Activated CD4-positive, alpha-beta memory T cell treated with anti-CD3 and anti-CD28 coated beads for 36 hours (primary cell): Measurements from ENCODE around the gene FOXO4. TPM values are rescaled to one million over a fixed set of nuclear protein-coding genes. Genes with fewer than 3 reads are reported as not detected.

Source experiments
- CTCF ChIA-PET: fragments of 350-600 bp; sonication (Branson Sonifier 250); formaldehyde crosslinking; loops from one replicate; lab custom pipeline; 2021; ENCODE audit warnings: antibody characterized with exemption, inconsistent platforms; lab: Charles Lee
- POLR2A ChIA-PET: fragments of 350-600 bp; sonication (Branson Sonifier 250); formaldehyde crosslinking; loops from one replicate; lab custom pipeline; 2021; ENCODE audit warnings: antibody characterized with exemption; lab: Charles Lee
- DNase-seq: peaks from one replicate; pipeline ENCODE4 v3.0.0-alpha.2; 2020
- H3K27ac Mint-ChIP-seq: one replicate; pipeline ENCODE4 v1.8.0; 2021; ENCODE audit warnings: mixed read lengths
- H3K27me3 Mint-ChIP-seq: one replicate; pipeline ENCODE4 v1.8.0; 2021; ENCODE audit warnings: mixed read lengths
- H3K36me3 Mint-ChIP-seq: one replicate; pipeline ENCODE4 v1.8.0; 2021; ENCODE audit warnings: mixed read lengths
- H3K4me1 Mint-ChIP-seq: one replicate; pipeline ENCODE4 v1.8.0; 2021; ENCODE audit warnings: low read depth, mixed read lengths
- H3K4me3 Mint-ChIP-seq: one replicate; pipeline ENCODE4 v1.8.0; 2021; ENCODE audit warnings: mild to moderate bottlenecking, mixed read lengths
- H3K9me3 Mint-ChIP-seq: one replicate; pipeline ENCODE4 v1.8.0; 2021; ENCODE audit warnings: mixed read lengths
- intact Hi-C: fragments of 100-400 bp; cut with micrococcal nuclease; formaldehyde crosslinking; loops from one replicate; pipeline ENCODE4 v1.15.1; 2023
- total RNA-seq, 2 experiments: library from RNA; stranded (reverse); gene quantifications; one replicate each; pipeline ENCODE4 v1.2.3, GENCODE V29; 2021

Gene FOXO4
- total RNA-seq, 2 experiments from 2014 or later, result 8.7 to 10.7 TPM

DNA sequence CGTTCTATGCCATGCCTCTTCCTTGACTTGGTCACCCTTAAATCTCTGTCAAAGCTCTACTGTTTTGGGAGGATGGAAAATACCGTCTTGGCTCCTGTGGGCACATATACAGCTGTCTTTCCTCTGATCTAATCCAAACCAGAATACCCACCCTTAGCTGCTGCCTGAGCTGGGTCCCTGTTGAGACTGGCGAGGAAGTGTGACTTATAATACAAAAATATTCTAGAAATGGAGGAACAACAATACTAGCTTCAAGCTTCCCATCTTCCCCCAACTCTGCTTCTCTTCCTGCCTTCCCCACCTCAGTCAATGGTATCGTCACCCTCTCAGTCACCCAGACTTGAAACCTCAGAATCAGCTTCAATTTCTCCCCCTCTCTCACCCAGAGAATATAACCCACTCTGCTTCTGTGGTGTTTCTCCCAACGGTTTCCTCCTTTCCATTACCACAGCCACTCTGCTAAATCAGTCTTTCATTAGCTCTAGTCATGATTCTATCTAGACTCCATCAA lies 16.3 kb downstream of the FOXO4 start:
- peak; percentile 34 for DNase-seq
- intact Hi-C loops, result loop anchor here (1.0 to 5.0 kb wide), 9 partner anchors 9 to 420 kb away; partner anchors contain the start of genes FOXO4, NONO, OGT and SNX12
- H3K27ac Mint-ChIP-seq, result peak overlapping the region; percentile 98
- CTCF ChIA-PET, result interaction anchor here (1.1 to 1.8 kb wide), 4 partner anchors 9 to 17 kb away, joined by 3 to 12 read pairs (median 4); no protein-coding TSS in a partner anchor
- peaks cover 44% of the 10 kb centered on the region for H3K36me3 Mint-ChIP-seq
- no peaks in the 10 kb centered on the region for H3K9me3 Mint-ChIP-seq
- peaks cover 34% of the 10 kb centered on the region for H3K4me1 Mint-ChIP-seq
- H3K27me3 Mint-ChIP-seq, result no peaks in the 10 kb centered on the region
- peak overlapping the region; percentile 99 for H3K4me3 Mint-ChIP-seq
- POLR2A ChIA-PET, result interaction anchor here (1.1 to 2.7 kb wide), 9 partner anchors 10 to 423 kb away, joined by 3 to 28 read pairs (median 8); partner anchors contain the start of genes NONO and SNX12

DNA sequence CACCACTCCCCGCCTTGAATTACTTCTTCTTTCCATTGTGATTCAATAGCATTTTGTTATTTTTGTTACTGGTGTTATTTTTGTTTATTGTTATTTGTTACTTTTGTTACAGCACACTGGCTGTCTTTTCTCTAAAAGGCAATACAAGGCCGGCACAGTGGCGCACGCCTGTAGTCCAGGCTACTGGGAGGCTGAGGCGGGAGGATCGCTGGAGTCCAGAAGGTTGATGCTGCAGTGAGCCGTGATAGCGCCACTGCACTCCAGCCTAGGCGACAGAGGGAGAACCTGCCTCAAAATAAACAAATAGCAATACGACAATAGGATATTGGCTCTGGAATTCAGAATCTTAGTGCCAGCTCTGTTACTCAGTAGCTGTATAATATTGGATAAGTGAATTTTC lies 21.7 kb downstream of the FOXO4 start:
- H3K4me1 Mint-ChIP-seq, result peaks cover 42% of the 10 kb centered on the region
- peak overlapping the region; percentile 23 for H3K27ac Mint-ChIP-seq
- peaks cover 15% of the 10 kb centered on the region for H3K36me3 Mint-ChIP-seq
- no peaks in the 10 kb centered on the region for H3K27me3 Mint-ChIP-seq
- CTCF ChIA-PET, result interaction anchor here (1.7 to 1.9 kb wide), 2 partner anchors 18 to 20 kb away, joined by 6 to 11 read pairs; no protein-coding TSS in a partner anchor
- POLR2A ChIA-PET, result interaction anchor here (1.0 to 1.7 kb wide), 5 partner anchors 14 to 166 kb away, joined by 3 to 7 read pairs (median 5); partner anchors contain the start of genes FOXO4 and NONO
- no peak for DNase-seq
- intact Hi-C loops, result no loop called here
- H3K9me3 Mint-ChIP-seq, result no peaks in the 10 kb centered on the region
- no peak overlapping the region for H3K4me3 Mint-ChIP-seq

DNA sequence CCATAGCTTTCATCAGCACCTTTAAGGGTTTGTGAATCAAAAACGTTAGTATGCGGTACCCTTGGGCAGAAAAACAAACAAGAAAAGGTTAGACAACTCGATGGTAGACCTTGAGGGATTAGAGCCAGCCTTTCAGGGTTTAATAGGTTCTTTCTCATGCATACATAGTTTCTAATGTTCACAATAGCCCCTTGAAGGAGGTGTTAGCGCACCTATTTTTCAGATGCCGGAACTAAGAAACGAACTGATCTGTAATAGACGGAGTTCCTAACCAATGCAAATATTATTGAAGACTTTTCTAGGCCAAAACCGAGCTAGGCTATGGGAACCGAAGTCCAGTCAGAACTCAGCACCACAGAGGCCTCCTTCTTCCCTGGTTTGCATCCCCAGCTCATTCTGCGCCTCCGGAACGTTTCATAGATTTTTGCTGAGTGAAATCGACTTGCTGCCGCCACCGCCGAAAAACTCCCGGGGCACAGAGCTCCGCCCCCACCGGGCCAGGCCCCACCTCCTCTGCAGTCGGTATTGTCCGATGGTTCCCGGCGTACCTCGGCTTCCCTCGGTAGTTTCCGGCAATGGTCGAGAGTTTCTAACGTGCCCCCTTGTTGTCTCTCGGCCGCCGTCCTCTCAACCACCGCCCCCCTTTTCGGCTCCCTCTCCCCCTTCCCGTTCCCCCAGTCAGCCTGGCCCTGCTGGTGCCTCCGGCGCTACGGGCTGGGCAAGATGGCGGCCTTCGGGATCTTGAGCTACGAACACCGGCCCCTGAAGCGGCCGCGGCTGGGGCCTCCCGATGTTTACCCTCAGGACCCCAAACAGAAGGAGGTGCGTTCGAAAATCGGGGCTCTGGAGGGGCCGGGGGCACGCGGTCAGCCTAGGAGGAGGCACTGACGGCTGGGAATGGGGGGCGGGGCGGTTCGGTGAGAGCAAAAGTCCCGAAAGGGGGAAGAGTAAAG lies 22.7 kb downstream of the FOXO4 start, which contains the start of gene MED12:
Gene MED12 (plus strand): TSS at position 565 of the 953 bp plus-strand sequence. CDS start 159 bp downstream, at position 724.
- H3K27ac Mint-ChIP-seq, result peak within 1 kb of the TSS; percentile 89
- CTCF ChIA-PET, result interaction anchor here (0.8 to 1.9 kb wide), 8 partner anchors 11 to 165 kb away, joined by 3 to 11 read pairs (median 5); partner anchors contain the start of genes CXorf65 and NONO
- POLR2A ChIA-PET, result interaction anchor here (0.7 to 1.7 kb wide), 11 partner anchors 8 to 165 kb away, joined by 3 to 7 read pairs (median 5); partner anchors contain the start of genes FOXO4, NONO and SNX12

DNA sequence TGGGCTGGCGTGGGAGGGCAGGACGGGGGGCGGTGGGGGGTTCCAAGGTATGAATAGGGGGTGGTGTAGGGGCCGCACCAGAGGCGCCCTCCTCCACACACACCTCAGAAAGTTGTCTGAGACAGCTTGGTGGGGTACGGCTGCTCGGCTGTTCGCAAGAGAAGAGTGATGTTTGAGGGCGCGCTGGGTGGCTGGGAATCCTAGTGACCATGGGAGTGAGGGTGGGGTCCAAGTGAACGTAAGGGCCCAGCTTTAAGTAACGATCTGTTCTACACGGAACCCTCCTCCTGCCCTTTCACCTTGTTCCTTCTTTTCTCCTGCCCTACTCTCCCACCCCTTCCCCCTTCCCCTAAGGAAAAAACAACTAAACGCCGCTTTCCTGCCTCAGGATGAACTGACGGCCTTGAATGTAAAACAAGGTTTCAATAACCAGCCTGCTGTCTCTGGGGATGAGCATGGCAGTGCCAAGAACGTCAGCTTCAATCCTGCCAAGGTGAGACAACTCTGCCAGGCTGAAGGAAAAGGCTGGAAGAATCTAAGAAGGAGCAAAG lies 23.4 kb downstream of the FOXO4 start:
- no peak for DNase-seq
- Mint-ChIP-seq H3K4me3 (peak overlapping the region; percentile 75), H3K27ac (peak overlapping the region; percentile 69), H3K9me3 (no peaks in the 10 kb centered on the region), H3K27me3 (no peaks in the 10 kb centered on the region), H3K36me3 (peaks cover 23% of the 10 kb centered on the region), H3K4me1 (peaks cover 32% of the 10 kb centered on the region)
- ChIA-PET POLR2A (interaction anchor here (0.7 to 1.7 kb wide), 7 partner anchors 8 to 164 kb away, joined by 3 to 7 read pairs (median 5); partner anchors contain the start of genes NONO and SNX12), CTCF (interaction anchor here (1.2 to 1.9 kb wide), 7 partner anchors 10 to 164 kb away, joined by 3 to 11 read pairs (median 5); partner anchors contain the start of genes CXorf65 and NONO)
- intact Hi-C loops, result loop anchor here (1.0 kb wide), 2 partner anchors 24 to 51 kb away; partner anchors contain the start of genes FOXO4 and SNX12

More for the DNA sequence above, 22.7 kb downstream of the FOXO4 start, which contains the start of gene MED12:
- Mint-ChIP-seq H3K36me3 (peaks cover 21% of the 10 kb centered on the region), H3K4me3 (peak within 1 kb of the TSS; percentile 75), H3K27me3 (no peaks in the 10 kb centered on the region), H3K4me1 (peaks cover 38% of the 10 kb centered on the region), H3K9me3 (no peaks in the 10 kb centered on the region)
- peak; percentile 90 for DNase-seq
- intact Hi-C loops, result loop anchor here (1.0 kb wide), 2 partner anchors 23 to 50 kb away; partner anchors contain the start of genes FOXO4 and SNX12

DNA sequence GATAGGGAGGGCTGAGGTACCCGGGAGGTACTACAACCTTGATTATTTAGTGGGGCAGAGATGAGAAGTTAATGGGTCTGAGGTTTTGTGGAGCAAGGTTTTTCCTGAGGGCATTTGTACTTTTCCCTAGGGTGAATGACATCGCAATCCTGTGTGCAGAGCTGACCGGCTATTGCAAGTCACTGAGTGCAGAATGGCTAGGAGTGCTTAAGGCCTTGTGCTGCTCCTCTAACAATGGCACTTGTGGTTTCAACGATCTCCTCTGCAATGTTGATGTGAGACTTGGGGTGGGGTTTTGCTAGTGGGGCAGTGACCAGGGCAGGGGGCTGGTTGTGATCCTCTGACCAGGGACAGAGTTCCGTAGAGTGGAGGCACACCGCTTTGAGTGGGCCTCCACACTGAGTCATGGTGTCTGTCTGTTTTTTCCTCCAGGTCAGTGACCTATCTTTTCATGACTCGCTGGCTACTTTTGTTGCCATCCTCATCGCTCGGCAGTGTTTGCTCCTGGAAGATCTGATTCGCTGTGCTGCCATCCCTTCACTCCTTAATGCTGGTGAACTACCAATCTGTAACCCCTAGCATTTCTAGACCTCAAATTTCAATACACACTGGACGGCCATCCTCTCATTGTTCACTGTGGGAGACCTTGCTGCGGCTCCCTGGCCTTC lies 32.6 kb downstream of the FOXO4 start:
- no peaks in the 10 kb centered on the region for H3K9me3 Mint-ChIP-seq
- DNase-seq, result no peak
- peaks cover 34% of the 10 kb centered on the region for H3K36me3 Mint-ChIP-seq
- intact Hi-C loops, result no loop called here
- H3K4me3 Mint-ChIP-seq, result no peak overlapping the region
- ChIA-PET CTCF (interaction anchor here (0.6 to 2.8 kb wide), 8 partner anchors 10 to 35 kb away, joined by 3 to 33 read pairs (median 4); partner anchors contain the start of gene MED12), POLR2A (no interaction called here)
- H3K4me1 Mint-ChIP-seq, result peaks cover 12% of the 10 kb centered on the region
- no peaks in the 10 kb centered on the region for H3K27me3 Mint-ChIP-seq
- H3K27ac Mint-ChIP-seq, result peak overlapping the region; percentile 83

- peak; percentile 81 for DNase-seq
- H3K36me3 Mint-ChIP-seq, result peaks cover 33% of the 10 kb centered on the region
- no peaks in the 10 kb centered on the region for H3K27me3 Mint-ChIP-seq
- peak overlapping the region; percentile 83 for H3K27ac Mint-ChIP-seq
- H3K4me3 Mint-ChIP-seq, result no peak overlapping the region
- ChIA-PET CTCF (interaction anchor here (0.6 to 2.8 kb wide), 11 partner anchors 9 to 48 kb away, joined by 3 to 33 read pairs (median 3); partner anchors contain the start of gene MED12), POLR2A (no interaction called here)
- H3K9me3 Mint-ChIP-seq, result no peaks in the 10 kb centered on the region
- peaks cover 12% of the 10 kb centered on the region for H3K4me1 Mint-ChIP-seq
- intact Hi-C loops, result loop anchor here (1.0 kb wide), 2 partner anchors 27 to 31 kb away; no protein-coding TSS in a partner anchor
Measured at GRCh38 chrX:71128915-71129765, 33.5 kb downstream of the FOXO4 start.

GRCh38 chrX:71131510-71131909 lies 35.9 kb downstream of the FOXO4 start:
- Mint-ChIP-seq H3K9me3 (no peaks in the 10 kb centered on the region), H3K4me1 (peaks cover 12% of the 10 kb centered on the region), H3K27ac (no peak overlapping the region), H3K4me3 (no peak overlapping the region), H3K36me3 (peaks cover 40% of the 10 kb centered on the region), H3K27me3 (no peaks in the 10 kb centered on the region)
- no peak for DNase-seq
- intact Hi-C loops, result no loop called here
- CTCF ChIA-PET, result no interaction called here
- POLR2A ChIA-PET, result no interaction called here

DNA sequence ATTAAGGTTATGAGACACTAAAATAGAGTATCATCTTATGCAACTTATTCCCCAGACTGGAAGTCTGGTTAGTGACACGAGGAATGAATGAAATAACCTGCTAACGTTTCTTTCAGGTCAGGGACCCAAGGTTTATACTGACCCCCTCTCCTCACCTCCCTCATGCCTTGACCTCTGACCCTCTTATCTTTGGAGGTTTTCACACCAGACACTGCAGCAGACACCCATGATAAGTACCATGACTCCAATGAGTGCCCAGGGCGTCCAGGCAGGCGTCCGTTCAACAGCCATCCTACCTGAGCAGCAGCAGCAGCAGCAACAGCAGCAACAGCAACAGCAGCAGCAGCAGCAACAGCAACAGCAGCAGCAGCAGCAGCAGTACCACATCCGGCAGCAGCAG lies 44.8 kb downstream of the FOXO4 start:
- DNase-seq, result no peak
- H3K4me3 Mint-ChIP-seq, result no peak overlapping the region
- H3K36me3 Mint-ChIP-seq, result peaks cover 11% of the 10 kb centered on the region
- intact Hi-C loops, result no loop called here
- ChIA-PET CTCF (no interaction called here), POLR2A (no interaction called here)
- H3K27ac Mint-ChIP-seq, result no peak overlapping the region
- H3K27me3 Mint-ChIP-seq, result no peaks in the 10 kb centered on the region
- no peaks in the 10 kb centered on the region for H3K9me3 Mint-ChIP-seq
- H3K4me1 Mint-ChIP-seq, result peaks cover 9% of the 10 kb centered on the region

GRCh38 chrX:71143508-71143907 lies 47.9 kb downstream of the FOXO4 start:
- Mint-ChIP-seq H3K36me3 (peaks cover 5% of the 10 kb centered on the region), H3K4me1 (peaks cover 16% of the 10 kb centered on the region), H3K4me3 (no peak overlapping the region), H3K9me3 (no peaks in the 10 kb centered on the region), H3K27me3 (no peaks in the 10 kb centered on the region), H3K27ac (no peak overlapping the region)
- CTCF ChIA-PET, result no interaction called here
- intact Hi-C loops, result no loop called here
- POLR2A ChIA-PET, result no interaction called here
- DNase-seq, result no peak

- intact Hi-C loops, result no loop called here
- Mint-ChIP-seq H3K27ac (peak within 1 kb of the TSS; percentile 34), H3K4me3 (no peak within 1 kb of the TSS), H3K4me1 (peaks cover 12% of the 10 kb centered on the region), H3K36me3 (no peaks in the 10 kb centered on the region), H3K27me3 (no peaks in the 10 kb centered on the region), H3K9me3 (no peaks in the 10 kb centered on the region)
- POLR2A ChIA-PET, result no interaction called here
- DNase-seq, result no peak
- CTCF ChIA-PET, result no interaction called here
Measured at GRCh38 chrX:71144651-71145050, 49.0 kb downstream of the FOXO4 start, which contains the start of gene NLGN3. NLGN3 (plus strand) TSS chrX:71144841; CDS start chrX:71147750, 2,909 bp downstream.
